Stimulated activated naive CD4-positive, alpha-beta T cell (primary cell): ENCODE results near the gene SAMM50.

Source experiments
- DNase-seq, 6 experiments: peaks; one replicate each; lab custom pipeline; 2025; lab: John Stamatoyannopoulos, UW

The SAMM50 gene

GRCh38 chr22:43976861-43977795 is 21.9 kb downstream of the SAMM50 start:
- no peak for DNase-seq

- DNase-seq: no peak
These were observed 23.3 kb downstream of the SAMM50 start for GRCh38 chr22:43978558-43978957.

GRCh38 chr22:43980579-43980978 is 25.3 kb downstream of the SAMM50 start:
- no peak for DNase-seq

GRCh38 chr22:43980996-43981395 is 25.8 kb downstream of the SAMM50 start:
- DNase-seq: no peak

- DNase-seq: no peak
These were observed 28.6 kb downstream of the SAMM50 start for GRCh38 chr22:43983808-43984207.

GRCh38 chr22:43985532-43985931 is 30.3 kb downstream of the SAMM50 start:
- DNase-seq: no peak

GRCh38 chr22:43988116-43988820 is 33.0 kb downstream of the SAMM50 start:
- DNase-seq: no peak

- DNase-seq: no peak
These were observed 33.7 kb downstream of the SAMM50 start for GRCh38 chr22:43988960-43989359.

- DNase-seq: no peak
These were observed 34.8 kb downstream of the SAMM50 start for GRCh38 chr22:43990044-43990443.

GRCh38 chr22:43991316-43992020 is 36.2 kb downstream of the SAMM50 start:
- DNase-seq: no peak

GRCh38 chr22:43992331-43992821 is 37.1 kb downstream of the SAMM50 start:
- no peak for DNase-seq

GRCh38 chr22:43993072-43993760 is 38.0 kb downstream of the SAMM50 start:
- DNase-seq: peak; percentile 4 to 67 (median 36)

- DNase-seq: no peak
These were observed 38.8 kb downstream of the SAMM50 start for GRCh38 chr22:43994006-43994405.

- DNase-seq: no peak
These were observed 39.2 kb downstream of the SAMM50 start for GRCh38 chr22:43994416-43994815.

GRCh38 chr22:43995057-43995685 is 39.9 kb downstream of the SAMM50 start:
- DNase-seq: no peak

- no peak for DNase-seq
These were observed 40.5 kb downstream of the SAMM50 start for GRCh38 chr22:43995798-43996169.

- DNase-seq: peak; percentile 27 to 64 (median 30)
These were observed 41.1 kb downstream of the SAMM50 start for GRCh38 chr22:43996170-43996980.

GRCh38 chr22:43996981-43997265 is 41.7 kb downstream of the SAMM50 start:
- no peak for DNase-seq

- no peak for DNase-seq
These were observed 43.5 kb downstream of the SAMM50 start for GRCh38 chr22:43998679-43999264.

- DNase-seq: no peak
These were observed 44.1 kb downstream of the SAMM50 start for GRCh38 chr22:43999378-43999777.
